GM23338 (cell line): ENCODE data around the gene KLHDC9. TPM values are rescaled to one million over a fixed set of nuclear protein-coding genes. Genes with fewer than 3 reads are reported as not detected.

Experiments
- ATAC-seq: fragments of 200-7000 bp; cut with Tn5 transposase; 3 replicates; pipeline ENCODE4 v1.9.1; 2020
- DNase-seq: peaks from one replicate; pipeline ENCODE4 v3.0.0-alpha.2; 2015; ENCODE audit warnings: low spot score
- H2AFZ ChIP-seq: fragments of 200-600 bp; sonication (generic); 2 replicates; pipeline ENCODE4 v1.8.0; 2016; ENCODE audit warnings: antibody characterized with exemption, mild to moderate bottlenecking, moderate library complexity
- H3F3A ChIP-seq: fragments of 200-600 bp; sonication (generic); replicated peaks from 2 replicates; pipeline ENCODE4 v1.8.0; 2017; ENCODE audit warnings: antibody characterized with exemption, mixed run types, low read depth
- H3K27ac ChIP-seq: fragments of 200-600 bp; sonication (generic); 2 replicates; pipeline ENCODE4 v1.6.1; 2016; ENCODE audit warnings: low read depth
- H3K27me3 ChIP-seq: fragments of 200-600 bp; sonication (generic); 2 replicates; pipeline ENCODE4 v1.8.0; 2016; ENCODE audit warnings: mild to moderate bottlenecking, mixed run types, moderate library complexity; ENCODE audit not compliant: insufficient read depth
- H3K36me3 ChIP-seq: fragments of 200-600 bp; sonication (generic); 2 replicates; pipeline ENCODE4 v1.8.0; 2016; ENCODE audit warnings: mild to moderate bottlenecking; ENCODE audit not compliant: insufficient read depth
- H3K4me1 ChIP-seq: fragments of 200-600 bp; sonication (generic); 2 replicates; pipeline ENCODE4 v1.8.0; 2016; ENCODE audit warnings: mild to moderate bottlenecking, moderate library complexity; ENCODE audit not compliant: insufficient read depth
- H3K4me2 ChIP-seq: fragments of 200-600 bp; sonication (generic); 2 replicates; pipeline ENCODE4 v1.7.1; 2017; ENCODE audit warnings: mixed run types
- H3K4me3 ChIP-seq: fragments of 200-600 bp; sonication (generic); 2 replicates; pipeline ENCODE4 v1.6.1; 2016; ENCODE audit warnings: mixed run types
- H3K79me2 ChIP-seq: fragments of 200-600 bp; sonication (generic); replicated peaks from 2 replicates; pipeline ENCODE4 v1.8.0; 2017; ENCODE audit warnings: mild to moderate bottlenecking; ENCODE audit not compliant: insufficient read depth
- H3K9me2 ChIP-seq: fragments of 200-600 bp; sonication (generic); 2 replicates; pipeline ENCODE4 v1.8.0; 2017; ENCODE audit not compliant: insufficient read depth
- H4K20me1 ChIP-seq: fragments of 200-600 bp; sonication (generic); replicated peaks from 2 replicates; pipeline ENCODE4 v1.8.0; 2017; ENCODE audit warnings: mild to moderate bottlenecking; ENCODE audit not compliant: insufficient read depth
- H3K27ac Mint-ChIP-seq: 2 replicates; pipeline ENCODE4 v1.8.0; 2020; ENCODE audit warnings: inconsistent platforms, mild to moderate bottlenecking, moderate library complexity, mixed read lengths
- H3K27me3 Mint-ChIP-seq: 3 replicates; pipeline ENCODE4 v1.8.0; 2022; ENCODE audit warnings: low read depth, mild to moderate bottlenecking, moderate library complexity, mixed read lengths, inconsistent platforms; ENCODE audit not compliant: insufficient read depth, poor library complexity
- H3K36me3 Mint-ChIP-seq: 3 replicates; pipeline ENCODE4 v1.8.0; 2021; ENCODE audit warnings: low read depth, mild to moderate bottlenecking, inconsistent platforms, moderate library complexity, mixed read lengths
- H3K4me1 Mint-ChIP-seq: 3 replicates; pipeline ENCODE4 v1.8.0; 2020; ENCODE audit warnings: mild to moderate bottlenecking, inconsistent platforms, mixed read lengths
- H3K4me3 Mint-ChIP-seq: 3 replicates; pipeline ENCODE4 v1.8.0; 2021; ENCODE audit warnings: moderate library complexity, mild to moderate bottlenecking, inconsistent platforms, mixed read lengths
- H3K9me3 Mint-ChIP-seq: 3 replicates; pipeline ENCODE4 v1.8.0; 2020; ENCODE audit warnings: moderate library complexity, mild to moderate bottlenecking, inconsistent platforms, mixed read lengths
- CREB1 ChIP-seq: fragments of 250-450 bp; sonication (Bioruptor Pico); IDR thresholded peaks from 2 replicates; pipeline ENCODE4 v1.5.0; 2020; ENCODE audit warnings: low read depth, mild to moderate bottlenecking, moderate library complexity
- CTCF ChIP-seq, 2 experiments: fragments of 200-600 bp in 1 of 2; sonication (generic) in 1 of 2; conservative IDR thresholded peaks; 2 replicates each; pipeline versions ENCODE4 v1.5.1 to v1.6.1; 2016 to 2017; ENCODE audit warnings: antibody characterized with exemption in 2 of 2, low read depth in 2 of 2, mild to moderate bottlenecking in 2 of 2, moderate library complexity in 1 of 2
- ETS1 ChIP-seq: IDR thresholded peaks from 2 replicates; pipeline ENCODE4 v1.6.1; 2016; ENCODE audit warnings: antibody characterized with exemption
- EZH2 ChIP-seq: fragments of 200-600 bp; sonication (generic); IDR thresholded peaks from one replicate; pipeline ENCODE4 v1.8.0; 2017; ENCODE audit warnings: antibody characterized with exemption, mild to moderate bottlenecking, low read depth; ENCODE audit not compliant: unreplicated experiment
- EZH2phosphoT487 ChIP-seq: fragments of 200-600 bp; sonication (generic); IDR thresholded peaks from one replicate; pipeline ENCODE4 v1.8.1; 2018; ENCODE audit warnings: antibody characterized with exemption; ENCODE audit not compliant: unreplicated experiment
- JUNB ChIP-seq: IDR thresholded peaks from one replicate; pipeline ENCODE4 v1.6.1; 2016; ENCODE audit warnings: antibody characterized with exemption; ENCODE audit not compliant: unreplicated experiment
- NANOG ChIP-seq: IDR thresholded peaks from 2 replicates; pipeline ENCODE4 v1.6.1; 2016; ENCODE audit warnings: antibody characterized with exemption, borderline replicate concordance
- POLR2AphosphoS5 ChIP-seq: IDR thresholded peaks from 2 replicates; pipeline ENCODE4 v1.6.1; 2016; ENCODE audit warnings: antibody characterized with exemption, low read depth
- REST ChIP-seq: IDR thresholded peaks from one replicate; pipeline ENCODE4 v1.6.1; 2018; ENCODE audit warnings: antibody characterized with exemption; ENCODE audit not compliant: unreplicated experiment
- STAT1 ChIP-seq: IDR thresholded peaks from one replicate; pipeline ENCODE4 v1.6.1; 2016; ENCODE audit warnings: antibody characterized with exemption; ENCODE audit not compliant: unreplicated experiment
- ZNF114 ChIP-seq: fragments of 250-450 bp; sonication (Bioruptor Pico); IDR thresholded peaks from 2 replicates; pipeline ENCODE4 v1.5.0; 2020; ENCODE audit warnings: mild to moderate bottlenecking, moderate library complexity
- ZNF331 ChIP-seq: fragments of 250-450 bp; sonication (Bioruptor Pico); IDR thresholded peaks from 2 replicates; pipeline ENCODE4 v1.5.0; 2020; ENCODE audit warnings: low read depth, mild to moderate bottlenecking, moderate library complexity
- ZNF462 ChIP-seq: fragments of 250-450 bp; sonication (Bioruptor Pico); IDR thresholded peaks from 2 replicates; pipeline ENCODE4 v1.5.0; 2020; ENCODE audit warnings: mild to moderate bottlenecking, moderate library complexity
- polyA plus RNA-seq: library from polyadenylated mRNA; unstranded; fragments of >200 nt; fragmentation: Nextera tagmentation; extraction: Ambion mirVana; gene quantifications from 2 replicates; pipeline ENCODE4 v1.2.1, GENCODE V29; 2016
- total RNA-seq: library from RNA; depleted of rRNA; stranded (reverse); fragments of >200 nt; shearing (Covaris generic); gene quantifications from 2 replicates; pipeline ENCODE4 v1.2.3, GENCODE V29; 2014

The KLHDC9 gene
- total and polyA plus RNA-seq, 2 experiments from 2014 or later, result 5.6 to 6.6 TPM

GRCh38 chr1:161072751-161073449, 25.3 kb upstream of the KLHDC9 start:
- Histone ChIP-seq H3K79me2 (no peaks in the 10 kb centered on the region), H2AFZ (no peak overlapping the region), H3K9me2 (no peaks in the 10 kb centered on the region), H3K4me1 (0 out of 2 replicates have a peak, but pooled peaks cover 4% of the 10 kb centered on the region), H3K4me2 (no peak overlapping the region), H3K4me3 (no peak overlapping the region), H3F3A (no peaks in the 10 kb centered on the region), H3K27me3 (no peaks in the 10 kb centered on the region), H3K36me3 (no peaks in the 10 kb centered on the region), H3K27ac (no peak overlapping the region), H4K20me1 (no peaks in the 10 kb centered on the region)
- Mint-ChIP-seq H3K27me3 (peaks cover 11% of the 10 kb centered on the region), H3K36me3 (no peaks in the 10 kb centered on the region), H3K27ac (no peak overlapping the region), H3K4me1 (peaks cover 5% of the 10 kb centered on the region; the same call in 2 of the 3 replicates), H3K4me3 (no peak overlapping the region), H3K9me3 (no peaks in the 10 kb centered on the region)
- TF ChIP-seq NANOG (no peak), JUNB (no peak), STAT1 (no peak), ZNF114 (CRISPR knock-in tag) (no peak), ETS1 (no peak), POLR2AphosphoS5 (no peak), EZH2 (no peak), REST (no peak), EZH2phosphoT487 (no peak), ZNF462 (no peak), CREB1 (CRISPR knock-in tag) (no peak), CTCF (conservative IDR thresholded peaks at IDR 0.05; ENCODE audit: low read depth in 2 of 2) (no peak), ZNF331 (CRISPR knock-in tag) (no peak)
- ATAC-seq (no peak), DNase-seq (no peak)
